ENCODE measurements around the gene AMOT.

The AMOT gene

GRCh38 chrX:112835019-112835418 lies 5.6 kb downstream of the AMOT start:
- DNase-seq = no peak

GRCh38 chrX:112834031-112834845 lies 6.4 kb downstream of the AMOT start:
- no peak for DNase-seq

- no peak for DNase-seq
Measured at GRCh38 chrX:112832481-112833095, 8.0 kb downstream of the AMOT start.

DNA sequence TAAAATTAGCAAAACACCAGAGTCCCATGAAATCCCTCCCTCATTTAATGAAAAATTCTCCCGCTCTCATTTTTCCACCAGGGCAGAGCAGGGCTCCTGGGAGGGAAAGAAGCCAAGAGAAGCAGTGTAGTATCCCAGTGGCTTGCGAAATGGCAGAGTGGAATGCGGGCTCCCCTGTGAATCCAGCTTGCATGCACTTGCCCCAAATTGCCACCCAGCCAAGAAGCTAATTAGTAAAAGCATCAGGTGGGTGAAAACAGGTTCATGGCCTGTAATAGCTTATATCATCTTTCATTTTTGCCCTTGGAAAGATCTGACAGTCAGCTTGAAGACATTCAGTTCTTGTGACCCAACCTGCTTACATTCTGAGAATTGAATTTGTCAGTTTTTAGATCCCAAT lies 10.1 kb downstream of the AMOT start:
- DNase-seq = no peak

DNA sequence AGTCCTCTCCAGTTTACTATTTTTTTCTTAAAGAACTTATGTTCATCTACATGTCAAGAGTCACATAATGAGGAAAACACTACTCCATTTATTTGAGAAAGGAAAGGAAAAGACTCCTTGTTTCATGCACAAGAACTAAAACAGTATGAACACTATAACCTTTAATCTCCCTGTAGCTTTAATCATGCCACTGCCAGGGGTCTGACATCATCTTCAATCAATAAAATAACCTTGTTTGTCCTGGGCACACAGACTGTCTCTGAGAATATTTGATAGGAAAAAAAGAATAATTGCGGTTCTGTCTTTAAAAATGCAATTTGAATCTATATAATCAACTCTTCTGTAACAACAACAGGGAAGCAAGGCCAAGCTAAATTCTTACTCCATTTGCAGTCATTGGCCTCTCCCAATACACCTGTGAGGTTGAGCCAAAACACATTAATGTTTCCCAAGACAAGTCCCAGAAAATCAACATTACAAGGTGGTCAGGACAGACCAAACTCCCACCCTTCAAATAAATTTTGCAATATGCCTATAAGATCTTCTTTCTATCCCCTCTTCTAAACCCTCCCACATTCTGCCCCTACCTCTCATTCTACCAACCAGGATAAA lies 13.2 kb downstream of the AMOT start:
- no peak for DNase-seq

DNA sequence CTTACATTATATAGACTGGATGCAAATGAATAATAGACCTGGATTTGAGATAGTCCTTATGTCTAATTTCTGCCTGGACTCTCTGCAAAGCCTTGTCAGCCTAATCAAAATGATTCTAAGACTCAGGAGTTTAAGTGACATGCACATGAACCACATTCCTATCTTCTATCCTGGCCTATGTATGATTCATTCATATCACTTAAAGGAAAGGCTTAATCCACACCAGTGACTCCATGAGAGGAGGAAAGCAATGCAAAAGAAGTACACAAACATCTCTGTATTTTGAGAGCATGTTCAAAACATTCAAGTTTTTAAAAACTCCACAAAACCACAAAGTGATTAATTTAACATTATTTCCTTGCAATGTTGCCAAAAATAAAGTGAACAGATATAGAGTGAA lies 14.6 kb downstream of the AMOT start:
- DNase-seq = no peak

- DNase-seq = no peak
Measured at GRCh38 chrX:112822892-112823291, 17.7 kb downstream of the AMOT start.

GRCh38 chrX:112820364-112821268 lies 20.0 kb downstream of the AMOT start:
- DNase-seq = no peak

DNA sequence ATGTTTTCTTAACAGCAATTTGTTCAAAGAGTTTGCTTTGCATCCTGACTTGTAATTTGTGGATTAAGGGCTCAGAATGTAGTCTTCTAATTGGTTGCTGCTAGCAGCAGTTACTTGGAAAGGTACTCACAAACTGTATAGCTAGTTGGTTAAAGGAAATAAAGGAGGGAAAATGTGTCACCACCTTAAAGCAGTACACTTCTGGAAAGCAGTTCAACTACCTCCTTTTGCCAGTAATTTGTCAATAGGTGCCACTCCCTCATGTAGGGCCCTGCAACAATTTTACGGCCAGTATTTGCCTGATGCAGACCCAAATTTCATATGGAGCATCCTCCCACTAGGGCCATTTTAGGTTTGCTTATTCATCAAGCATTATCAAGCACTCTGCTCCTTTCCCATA lies 20.8 kb downstream of the AMOT start:
- no peak for DNase-seq

- DNase-seq = no peak
Measured at GRCh38 chrX:112819008-112819640, 21.5 kb downstream of the AMOT start.

- no peak for DNase-seq
Measured at GRCh38 chrX:112818114-112819007, 22.3 kb downstream of the AMOT start.

DNA sequence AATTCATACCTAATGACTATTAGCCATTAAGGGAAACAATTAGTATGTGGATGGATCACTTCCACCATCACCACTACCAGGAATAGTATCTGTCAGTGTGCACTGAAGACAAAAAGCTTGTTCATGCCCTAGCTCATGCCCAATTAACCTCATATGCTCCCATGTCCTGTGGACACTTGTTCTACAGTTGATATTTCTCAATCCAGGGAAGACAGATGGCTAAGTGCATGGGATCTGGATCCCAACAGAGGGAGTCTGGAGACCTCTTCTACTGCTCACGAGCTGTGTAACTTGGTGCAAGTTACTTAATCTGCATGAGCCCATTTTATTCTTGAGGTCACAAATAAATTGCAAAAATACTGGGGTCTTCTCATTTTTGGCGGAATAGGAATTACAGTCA lies 23.7 kb downstream of the AMOT start:
- DNase-seq = no peak

- DNase-seq = no peak
Measured at GRCh38 chrX:112814496-112814895, 26.1 kb downstream of the AMOT start.

DNA sequence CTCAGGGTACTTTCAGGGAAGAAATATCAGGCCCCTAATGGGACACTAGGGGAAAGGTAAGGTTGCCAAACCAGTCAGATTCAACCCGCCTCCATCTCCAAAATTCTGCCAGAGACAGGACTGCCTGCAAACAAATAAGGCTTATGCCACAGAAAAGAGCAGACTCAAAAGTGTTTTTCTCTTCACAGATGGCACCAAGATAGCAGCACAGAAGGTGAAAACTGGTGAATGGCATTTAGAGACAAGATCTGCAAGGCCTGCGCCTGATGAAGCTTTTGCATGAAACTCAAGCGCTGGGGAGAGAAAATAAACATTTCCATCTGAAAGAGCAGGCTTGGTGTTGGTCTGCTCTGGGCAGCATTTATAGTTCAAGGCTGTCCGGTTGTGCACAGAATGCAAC lies 27.9 kb downstream of the AMOT start:
- no peak for DNase-seq

GRCh38 chrX:112808651-112809195 lies 31.9 kb downstream of the AMOT start:
- DNase-seq = no peak

DNA sequence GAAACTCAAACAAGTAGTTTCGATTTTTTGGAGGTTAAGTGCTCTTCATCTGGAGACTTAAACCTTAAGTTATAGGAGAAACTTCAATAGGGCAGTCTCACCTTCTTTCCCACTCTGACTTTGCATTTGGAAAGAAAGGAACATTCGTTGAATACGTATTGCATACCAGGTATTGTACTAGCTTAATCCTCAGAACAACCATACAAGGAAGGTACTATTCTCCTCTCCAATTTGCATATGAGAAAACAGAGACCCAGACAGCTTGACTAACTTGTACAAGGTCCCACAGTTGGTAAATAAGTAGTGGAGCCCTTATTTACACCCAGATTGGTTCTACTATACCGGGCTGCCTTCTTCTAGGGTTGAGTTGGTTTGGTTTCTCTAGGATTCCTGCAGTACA lies 32.6 kb downstream of the AMOT start:
- no peak for DNase-seq

DNA sequence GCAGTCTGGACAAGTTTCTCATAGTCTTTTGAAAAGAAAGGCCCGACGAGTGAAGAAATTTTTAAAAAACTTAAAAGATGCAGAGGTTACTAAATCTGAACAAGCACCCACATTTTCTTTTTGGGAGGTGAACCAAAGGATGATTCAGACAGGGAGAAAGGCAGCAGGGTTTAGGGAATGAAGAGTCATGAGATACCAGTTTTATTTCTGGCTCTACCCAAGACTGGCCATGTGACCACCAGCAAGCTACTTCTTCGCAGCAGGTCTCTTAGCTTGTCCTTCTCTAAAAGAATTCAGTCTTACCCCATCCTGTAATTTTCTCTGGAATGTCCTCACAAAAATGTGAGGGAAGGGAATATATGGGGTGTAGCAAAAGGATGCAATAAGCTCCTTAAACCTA lies 37.6 kb downstream of the AMOT start:
- no peak for DNase-seq

DNA sequence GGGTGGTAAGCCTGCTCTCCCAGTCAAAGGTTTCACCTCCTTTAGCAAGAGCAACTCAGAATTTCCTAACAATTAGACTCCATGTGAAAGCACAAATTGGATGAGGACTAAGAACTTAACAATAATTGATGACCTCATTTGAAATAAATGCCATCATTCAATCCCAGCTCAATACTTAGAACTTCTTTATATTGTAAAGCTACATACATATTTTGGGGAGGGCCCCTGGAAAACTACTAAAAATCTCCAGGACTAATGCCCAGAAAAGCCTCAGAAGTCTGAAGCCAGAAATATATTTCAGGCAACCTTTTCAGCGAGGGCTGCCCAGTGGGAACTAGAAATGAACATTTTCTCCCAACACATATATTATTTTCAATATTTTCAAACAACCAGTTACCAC lies 38.1 kb downstream of the AMOT start:
- DNase-seq = no peak

DNA sequence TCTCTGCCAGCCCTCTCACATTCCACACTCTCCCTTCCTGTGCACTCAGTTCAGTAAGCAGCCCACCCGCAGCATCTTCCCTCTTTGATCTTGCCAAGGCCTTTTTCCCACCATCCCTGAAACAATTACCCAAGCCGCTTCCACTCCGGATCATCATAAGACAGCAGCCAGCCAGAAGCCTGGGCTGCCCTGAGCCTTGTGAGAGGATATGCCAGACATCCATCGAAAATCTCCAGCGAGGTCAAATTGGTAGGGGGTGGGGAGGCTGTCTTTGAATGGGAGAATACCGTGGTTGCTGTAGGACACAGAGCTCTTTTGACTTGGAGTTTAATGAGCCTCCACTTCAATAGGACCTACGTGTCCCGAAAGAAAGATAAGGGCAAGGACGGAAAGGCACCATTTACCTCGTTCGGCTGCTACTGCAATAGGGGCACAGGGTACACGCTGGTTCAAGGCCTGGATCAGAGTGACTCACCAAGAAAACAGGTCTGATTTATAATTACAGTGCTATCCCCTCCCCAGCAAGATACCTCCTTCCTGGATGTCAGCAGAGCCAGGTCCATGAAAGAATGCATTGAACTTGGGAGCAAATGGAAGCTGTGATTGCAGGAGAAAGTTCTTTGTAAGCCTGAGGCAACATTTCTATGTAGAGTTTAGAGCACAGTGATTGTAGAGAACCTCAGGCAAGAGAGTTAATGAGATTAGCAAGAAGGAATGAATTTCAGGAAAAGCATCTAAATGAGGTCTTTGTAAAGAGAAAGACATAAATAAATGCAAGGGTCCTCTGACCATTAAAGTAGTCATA lies 39.5 kb downstream of the AMOT start:
- DNase-seq = no peak

GRCh38 chrX:112799425-112799824 lies 41.2 kb downstream of the AMOT start:
- DNase-seq = no peak

All from CD4-positive, alpha-beta T cell treated with Interleukin-12 subunit alpha and Interleukin-12 subunit beta, for 1 hour (primary cell).